GM19035 (cell line): ENCODE results near the gene USB1.

Experiments
- ATAC-seq: cut with Tn5 transposase; IDR thresholded peaks from one replicate; pipeline ENCODE4 v1.9.1; 2021; ENCODE audit not compliant: unreplicated experiment

Gene USB1

GRCh38 chr16:58045096-58045495 is 43.9 kb downstream of the USB1 start:
- ATAC-seq: no peak

DNA sequence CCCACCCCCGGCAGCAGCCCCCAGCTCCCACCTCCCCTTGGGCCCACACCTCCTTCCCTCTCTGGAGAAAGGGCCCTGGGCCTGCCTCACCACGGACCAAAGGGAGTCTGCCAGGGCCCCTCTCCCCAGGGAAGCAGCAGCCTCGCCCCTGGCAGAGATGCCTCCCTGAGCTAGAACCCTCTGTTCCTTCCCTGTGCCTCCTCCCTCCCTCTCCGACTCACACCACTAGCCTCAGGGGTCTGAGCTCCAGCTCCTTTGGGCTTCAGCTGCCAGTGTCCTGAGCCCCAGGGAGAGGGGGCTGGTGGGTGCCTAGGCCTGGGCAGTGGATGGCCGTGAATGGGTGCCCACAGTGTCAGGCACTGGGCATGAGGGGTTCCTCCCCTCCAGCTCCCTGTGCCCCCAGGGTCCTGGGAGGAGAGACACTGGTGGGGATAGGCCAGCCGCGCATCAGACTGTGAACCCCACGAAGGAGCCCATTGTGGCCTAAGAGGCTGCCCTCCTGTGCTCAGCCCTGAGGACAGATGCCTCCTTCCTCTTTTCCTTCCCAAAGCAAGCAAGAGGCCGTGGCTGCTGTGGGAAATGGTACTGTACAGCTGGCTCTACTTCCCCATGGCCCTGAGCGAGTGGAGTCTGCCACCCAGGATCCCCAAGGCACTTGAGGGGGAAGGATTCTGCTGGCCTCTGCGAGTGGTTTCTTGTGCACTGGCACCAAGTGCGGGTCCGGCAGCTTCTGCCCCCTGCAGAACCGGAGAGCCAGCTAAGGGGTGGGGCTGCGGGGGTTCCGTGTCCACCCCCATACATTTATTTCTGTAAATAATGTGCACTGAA is 45.1 kb downstream of the USB1 start:
- ATAC-seq: no peak

- no peak for ATAC-seq
These were observed 45.7 kb downstream of the USB1 start for GRCh38 chr16:58046936-58047335.

GRCh38 chr16:58047557-58048348 is 46.5 kb downstream of the USB1 start:
- no peak for ATAC-seq

- no peak for ATAC-seq
These were observed 47.5 kb downstream of the USB1 start for GRCh38 chr16:58048494-58049231.

GRCh38 chr16:58049232-58050185 is 48.3 kb downstream of the USB1 start:
- no peak for ATAC-seq

- no peak for ATAC-seq
These were observed 50.1 kb downstream of the USB1 start for GRCh38 chr16:58051296-58051695.

DNA sequence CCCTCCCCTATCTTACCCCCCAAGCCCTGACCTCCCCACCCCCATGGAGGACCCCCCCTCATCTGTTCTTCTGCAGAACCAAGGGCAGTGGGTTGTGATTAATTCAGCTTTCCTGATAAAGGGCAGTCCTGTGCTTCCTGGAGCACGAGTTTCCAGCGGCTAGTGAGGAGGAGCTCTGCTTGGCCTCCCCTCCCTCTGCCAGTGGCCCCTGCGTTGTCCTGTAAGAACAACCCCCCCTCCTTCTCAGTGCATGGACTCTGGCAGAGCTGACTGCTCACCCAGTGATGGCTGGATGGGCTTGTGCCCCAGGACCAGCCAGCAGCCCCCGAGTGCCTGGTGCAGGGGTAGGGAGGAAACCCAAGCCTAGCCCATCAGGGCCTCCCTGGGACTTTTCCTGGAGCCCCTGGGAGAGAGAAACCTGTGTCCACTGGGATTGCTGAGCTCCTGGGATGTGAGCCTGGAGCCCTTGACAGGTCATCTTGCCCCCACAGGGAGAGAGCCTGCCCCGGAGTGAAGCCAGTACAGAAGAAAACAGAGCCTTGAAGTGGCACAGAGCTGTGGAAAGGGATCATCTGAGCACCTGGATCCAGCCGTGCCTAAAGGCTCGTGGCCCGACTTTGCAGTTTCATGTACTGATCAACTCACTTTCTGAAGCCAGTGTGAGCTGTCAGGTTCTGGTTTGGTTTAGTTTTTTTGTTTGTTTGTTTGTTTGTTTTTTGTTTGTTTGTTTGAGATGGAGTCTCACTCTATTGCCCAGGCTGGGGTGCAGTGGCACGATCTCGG is 50.8 kb downstream of the USB1 start:
- ATAC-seq: no peak

DNA sequence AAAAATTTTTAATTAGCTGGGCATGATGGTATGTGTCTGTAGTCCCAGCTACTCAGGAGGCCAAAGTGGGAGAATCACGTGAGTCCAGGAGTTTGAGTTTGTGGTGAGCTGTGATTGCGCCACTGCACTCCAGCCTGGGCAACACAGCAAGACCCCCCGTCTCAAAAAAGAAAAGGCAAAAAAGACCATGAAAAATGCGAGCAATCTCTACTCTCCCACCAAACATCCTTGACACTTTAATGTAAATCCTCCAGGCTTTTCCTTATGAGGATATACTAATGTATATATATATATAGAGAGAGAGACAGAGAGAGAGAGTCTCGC is 52.4 kb downstream of the USB1 start:
- no peak for ATAC-seq

GRCh38 chr16:58054289-58054688 is 53.1 kb downstream of the USB1 start:
- ATAC-seq: no peak

- no peak for ATAC-seq
These were observed 55.4 kb downstream of the USB1 start for GRCh38 chr16:58056580-58056979.

- no peak for ATAC-seq
These were observed 55.9 kb downstream of the USB1 start for GRCh38 chr16:58057121-58057520.

DNA sequence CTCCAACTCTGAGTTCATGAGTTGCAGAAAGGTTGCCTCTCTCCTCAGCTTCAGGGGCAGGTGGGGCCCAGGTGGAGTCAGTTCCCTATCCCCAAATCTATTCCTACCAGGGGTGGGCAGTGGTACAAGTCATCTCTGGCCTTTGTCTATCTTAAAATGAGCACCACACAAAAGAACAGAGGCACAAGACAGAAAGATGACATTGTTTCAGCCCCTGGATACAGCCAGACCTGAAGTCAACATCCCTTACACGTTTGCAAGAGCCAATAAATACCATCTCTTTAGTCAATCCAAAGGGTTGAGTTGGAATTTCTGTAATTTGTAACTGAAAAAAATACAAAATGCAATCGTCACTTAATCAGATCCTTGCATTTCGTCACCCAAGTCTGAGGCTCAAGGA is 56.6 kb downstream of the USB1 start:
- no peak for ATAC-seq

DNA sequence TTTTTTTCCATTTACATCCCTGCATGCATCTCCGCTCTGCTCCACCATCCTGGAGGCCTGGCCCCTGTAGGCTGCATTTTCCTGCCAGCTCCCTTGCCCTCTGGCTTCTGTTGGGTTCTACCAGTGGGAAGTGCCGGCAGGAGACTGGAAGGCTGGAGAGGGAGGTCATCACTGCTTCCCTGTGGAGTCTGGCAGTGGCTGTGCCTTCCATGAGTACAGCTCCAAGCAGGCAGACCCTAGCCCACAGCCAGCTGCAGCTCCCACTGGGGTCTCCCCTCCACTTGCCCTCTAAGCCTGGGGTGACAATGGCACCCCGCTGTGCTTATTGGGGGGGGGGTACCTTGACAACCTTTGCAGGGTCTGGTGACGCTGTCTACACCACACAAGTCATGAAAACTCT is 61.6 kb downstream of the USB1 start:
- no peak for ATAC-seq

- ATAC-seq: no peak
These were observed 62.3 kb downstream of the USB1 start for GRCh38 chr16:58063377-58064076.

- no peak for ATAC-seq
These were observed 69.4 kb downstream of the USB1 start for GRCh38 chr16:58070585-58070984.
